OCI-LY7 (cell line): ENCODE measurements around the gene CFAP100. TPM values are rescaled to one million over a fixed set of nuclear protein-coding genes. Genes with fewer than 3 reads are reported as not detected.

ENCODE experiments used
- BruUV-seq: library from RNA; stranded (reverse); fragments of 400-500 nt; replicated peaks from 2 replicates; lab custom pipeline; 2021; lab: Mats Ljungman, UMichigan
- CTCF ChIA-PET: fragments of 300-600 bp; sonication (Branson Sonifier 250); formaldehyde crosslinking; loops from one replicate; lab custom pipeline; 2022; ENCODE audit warnings: antibody characterized with exemption; ENCODE audit not compliant: unreplicated experiment; lab: Charles Lee
- POLR2A ChIA-PET: fragments of 300-600 bp; sonication (Branson Sonifier 250); formaldehyde crosslinking; loops from one replicate; lab custom pipeline; 2022; ENCODE audit warnings: antibody characterized with exemption; lab: Charles Lee
- DNase-seq: peaks from one replicate; pipeline ENCODE4 v3.0.0-alpha.2; 2015; ENCODE audit warnings: low spot score
- H2AFZ ChIP-seq: fragments of 200-600 bp; sonication (generic), shearing (Covaris generic); 2 replicates; pipeline ENCODE4 v1.6.1; 2014; ENCODE audit warnings: mild to moderate bottlenecking, antibody characterized with exemption, low read length, moderate library complexity
- H3K27ac ChIP-seq: fragments of 200-600 bp; sonication (generic); 2 replicates; pipeline ENCODE4 v1.5.1; 2014; ENCODE audit warnings: mixed run types, low read depth, mild to moderate bottlenecking, moderate library complexity, low read length, inconsistent platforms; ENCODE audit not compliant: poor library complexity, severe bottlenecking
- H3K36me3 ChIP-seq: fragments of 200-600 bp; sonication (generic); 2 replicates; pipeline ENCODE4 v1.6.1; 2014; ENCODE audit warnings: mild to moderate bottlenecking, antibody characterized with exemption, low read length, moderate library complexity, mixed read lengths; ENCODE audit not compliant: insufficient read depth
- H3K4me1 ChIP-seq: fragments of 200-600 bp; sonication (generic); 2 replicates; pipeline ENCODE4 v1.5.1; 2014; ENCODE audit warnings: mild to moderate bottlenecking, low read length; ENCODE audit not compliant: insufficient read depth, poor library complexity, severe bottlenecking
- H3K4me2 ChIP-seq: fragments of 200-600 bp; sonication (generic); 2 replicates; pipeline ENCODE4 v1.6.1; 2014; ENCODE audit warnings: mild to moderate bottlenecking, low read length
- H3K4me3 ChIP-seq: fragments of 200-600 bp; sonication (generic); 2 replicates; pipeline ENCODE4 v1.5.1; 2014; ENCODE audit warnings: mild to moderate bottlenecking, low read depth, low read length; ENCODE audit not compliant: poor library complexity, severe bottlenecking
- H3K79me2 ChIP-seq: fragments of 200-600 bp; sonication (generic); 2 replicates; pipeline ENCODE4 v1.6.1; 2016; ENCODE audit warnings: low read depth, mild to moderate bottlenecking, low read length, moderate library complexity, mixed read lengths; ENCODE audit not compliant: insufficient read depth
- H3K9me2 ChIP-seq: fragments of 200-600 bp; sonication (generic); 2 replicates; pipeline ENCODE4 v1.6.1; 2016; ENCODE audit warnings: mild to moderate bottlenecking, low read length, mixed read lengths; ENCODE audit not compliant: insufficient read depth
- H3K9me3 ChIP-seq: fragments of 200-600 bp; sonication (generic); 2 replicates; pipeline ENCODE4 v1.6.1; 2014; ENCODE audit warnings: mild to moderate bottlenecking, mixed run types, low read length, mixed read lengths
- H4K20me1 ChIP-seq: fragments of 200-600 bp; sonication (generic); 2 replicates; pipeline ENCODE4 v1.6.1; 2014; ENCODE audit warnings: mild to moderate bottlenecking, antibody characterized with exemption, low read length, moderate library complexity, mixed read lengths; ENCODE audit not compliant: insufficient read depth
- CTCF ChIP-seq: fragments of 200-600 bp; sonication (generic); conservative IDR thresholded peaks from 2 replicates; pipeline ENCODE4 v1.5.1; 2014; ENCODE audit warnings: mild to moderate bottlenecking, antibody characterized with exemption, low read length, moderate library complexity, mixed read lengths
- EZH2phosphoT487 ChIP-seq: fragments of 200-600 bp; sonication (generic); IDR thresholded peaks from 2 replicates; pipeline ENCODE4 v1.6.1; 2018; ENCODE audit warnings: low read depth, borderline replicate concordance, mild to moderate bottlenecking, mixed run types, antibody characterized with exemption, low read length, moderate library complexity, mixed read lengths
- intact Hi-C: fragments of 100-400 bp; cut with micrococcal nuclease; formaldehyde crosslinking; loops from one replicate; pipeline ENCODE4 v1.10.0; 2022; ENCODE audit not compliant: unreplicated experiment
- total RNA-seq, 2 experiments: library from RNA; depleted of rRNA in 1 of 2; stranded (reverse); fragments of >200 nt in 1 of 2; shearing (Covaris generic) in 1 of 2; gene quantifications; 2 replicates each; pipeline ENCODE4 v1.2.3, GENCODE V29; 2014 to 2022

The CFAP100 gene
- total RNA-seq, 2 experiments from 2014 or later = not detected

- no peak for DNase-seq
- H3K4me3 ChIP-seq = no peak overlapping the region
- BruUV-seq = no TSS peak
Measured at GRCh38 chr3:126418661-126419131, 24.0 kb downstream of the CFAP100 start.

GRCh38 chr3:126419151-126419703, 24.5 kb downstream of the CFAP100 start:
- H3K4me2 ChIP-seq = no peak overlapping the region
- H3K4me3 ChIP-seq = no peak overlapping the region
- no peak overlapping the region for H2AFZ ChIP-seq
- no peaks in the 10 kb centered on the region for H3K4me1 ChIP-seq
- no TSS peak for BruUV-seq
- H3K36me3 ChIP-seq = no peaks in the 10 kb centered on the region
- CTCF ChIA-PET = no interaction called here
- TF ChIP-seq CTCF (no peak), EZH2phosphoT487 (no peak)
- H3K9me2 ChIP-seq = no peaks in the 10 kb centered on the region
- no peak overlapping the region for H3K27ac ChIP-seq
- H4K20me1 ChIP-seq = no peaks in the 10 kb centered on the region
- no peak for DNase-seq
- intact Hi-C loops = no loop called here
- no peaks in the 10 kb centered on the region for H3K79me2 ChIP-seq
- no peaks in the 10 kb centered on the region for H3K9me3 ChIP-seq
- POLR2A ChIA-PET = no interaction called here

More at GRCh38 chr3:126418661-126419131, 24.0 kb downstream of the CFAP100 start:
- Histone ChIP-seq H3K9me2 (no peaks in the 10 kb centered on the region), H3K9me3 (no peaks in the 10 kb centered on the region), H3K79me2 (no peaks in the 10 kb centered on the region), H3K4me1 (no peaks in the 10 kb centered on the region), H2AFZ (no peak overlapping the region), H3K36me3 (no peaks in the 10 kb centered on the region), H4K20me1 (no peaks in the 10 kb centered on the region), H3K27ac (no peak overlapping the region), H3K4me2 (no peak overlapping the region)
- intact Hi-C loops = no loop called here
- CTCF ChIA-PET = no interaction called here
- TF ChIP-seq EZH2phosphoT487 (no peak), CTCF (no peak)
- POLR2A ChIA-PET = no interaction called here
